NCI-H2227 (cell line): Measurements from ENCODE around the gene FADS6.

Source experiments
- DNase-seq: peaks from one replicate; lab custom pipeline; 2025; ENCODE audit not compliant: unreplicated experiment; lab: John Stamatoyannopoulos, UW

The FADS6 gene

GRCh38 chr17:74892013-74892841 is 1.2 kb downstream of the FADS6 start:
- no peak for DNase-seq

GRCh38 chr17:74890554-74890953 is 2.9 kb downstream of the FADS6 start:
- no peak for DNase-seq

- no peak for DNase-seq
Measured at GRCh38 chr17:74888469-74888868, 5.0 kb downstream of the FADS6 start.

GRCh38 chr17:74883241-74883745 is 10.1 kb downstream of the FADS6 start:
- no peak for DNase-seq

GRCh38 chr17:74882517-74883240 is 10.8 kb downstream of the FADS6 start:
- no peak for DNase-seq

- DNase-seq, result no peak
Measured at GRCh38 chr17:74881073-74881472, 12.4 kb downstream of the FADS6 start.

GRCh38 chr17:74879308-74879707 is 14.1 kb downstream of the FADS6 start:
- DNase-seq, result no peak

- DNase-seq, result no peak
Measured at GRCh38 chr17:74878658-74879057, 14.8 kb downstream of the FADS6 start.

- no peak for DNase-seq
Measured at GRCh38 chr17:74877592-74878548, 15.6 kb downstream of the FADS6 start.

- no peak for DNase-seq
Measured at GRCh38 chr17:74875977-74876593, 17.3 kb downstream of the FADS6 start.

- no peak for DNase-seq
Measured at GRCh38 chr17:74875155-74875976, 18.1 kb downstream of the FADS6 start.

- no peak for DNase-seq
Measured at GRCh38 chr17:74874615-74875037, 18.8 kb downstream of the FADS6 start.

GRCh38 chr17:74873874-74874614 is 19.4 kb downstream of the FADS6 start:
- peak; percentile 28 for DNase-seq

- DNase-seq, result peak; percentile 100
Measured at GRCh38 chr17:74873037-74873873, 20.2 kb downstream of the FADS6 start.

GRCh38 chr17:74872313-74873036 is 21.0 kb downstream of the FADS6 start, which contains the start of gene FDXR:
Gene FDXR, minus strand, starts transcription at chr17:74872994. Its CDS starts 50 bp downstream, at chr17:74872944.
- peak; percentile 74 for DNase-seq

- no peak for DNase-seq
Measured at GRCh38 chr17:74871356-74872076, 21.9 kb downstream of the FADS6 start.

- DNase-seq, result no peak
Measured at GRCh38 chr17:74870512-74870911, 22.9 kb downstream of the FADS6 start.
